ENCODE data around the gene ABHD17C.

ABHD17C gene

DNA sequence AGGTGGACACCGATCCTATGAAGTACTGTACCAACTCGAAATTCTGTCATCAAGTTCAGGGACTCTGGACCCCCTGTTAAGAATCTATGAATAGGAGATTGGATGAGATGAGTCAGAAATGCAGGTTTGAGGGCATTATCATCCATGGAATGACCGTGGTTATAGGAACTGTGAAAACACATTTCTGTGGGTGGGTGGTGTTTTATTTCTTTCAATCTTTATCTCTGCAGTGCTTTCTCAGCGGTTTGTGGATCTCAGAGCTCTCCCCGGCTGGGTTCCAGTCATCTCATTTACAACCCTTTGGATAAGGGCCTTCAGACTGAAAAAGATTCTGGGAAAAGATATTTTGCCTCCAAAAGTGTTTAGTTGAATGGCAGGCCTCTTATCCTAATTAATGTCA is 5.4 kb upstream of the ABHD17C start:
- DNase-seq (ENCODE audit: low spot score), result no peak

DNA sequence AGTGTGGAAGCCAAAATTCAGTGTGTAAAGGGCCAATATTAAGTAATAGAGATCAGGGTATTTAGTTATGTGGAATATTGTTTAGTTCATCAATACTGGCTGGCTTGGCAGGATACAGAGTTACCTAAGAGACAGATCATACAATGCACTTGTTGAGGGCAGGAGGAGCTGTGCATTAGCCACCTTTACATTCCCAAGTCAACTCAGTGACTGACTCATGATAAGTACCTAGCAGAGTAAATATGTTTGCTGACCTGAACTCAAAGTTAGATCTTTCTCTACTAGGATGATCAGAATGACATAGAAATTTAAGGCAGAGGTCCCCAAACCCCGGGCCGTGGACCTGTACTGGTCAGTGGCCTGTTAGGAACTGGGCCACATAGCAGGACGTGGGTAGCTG is 3.5 kb upstream of the ABHD17C start:
- DNase-seq (ENCODE audit: low spot score), result no peak

DNA sequence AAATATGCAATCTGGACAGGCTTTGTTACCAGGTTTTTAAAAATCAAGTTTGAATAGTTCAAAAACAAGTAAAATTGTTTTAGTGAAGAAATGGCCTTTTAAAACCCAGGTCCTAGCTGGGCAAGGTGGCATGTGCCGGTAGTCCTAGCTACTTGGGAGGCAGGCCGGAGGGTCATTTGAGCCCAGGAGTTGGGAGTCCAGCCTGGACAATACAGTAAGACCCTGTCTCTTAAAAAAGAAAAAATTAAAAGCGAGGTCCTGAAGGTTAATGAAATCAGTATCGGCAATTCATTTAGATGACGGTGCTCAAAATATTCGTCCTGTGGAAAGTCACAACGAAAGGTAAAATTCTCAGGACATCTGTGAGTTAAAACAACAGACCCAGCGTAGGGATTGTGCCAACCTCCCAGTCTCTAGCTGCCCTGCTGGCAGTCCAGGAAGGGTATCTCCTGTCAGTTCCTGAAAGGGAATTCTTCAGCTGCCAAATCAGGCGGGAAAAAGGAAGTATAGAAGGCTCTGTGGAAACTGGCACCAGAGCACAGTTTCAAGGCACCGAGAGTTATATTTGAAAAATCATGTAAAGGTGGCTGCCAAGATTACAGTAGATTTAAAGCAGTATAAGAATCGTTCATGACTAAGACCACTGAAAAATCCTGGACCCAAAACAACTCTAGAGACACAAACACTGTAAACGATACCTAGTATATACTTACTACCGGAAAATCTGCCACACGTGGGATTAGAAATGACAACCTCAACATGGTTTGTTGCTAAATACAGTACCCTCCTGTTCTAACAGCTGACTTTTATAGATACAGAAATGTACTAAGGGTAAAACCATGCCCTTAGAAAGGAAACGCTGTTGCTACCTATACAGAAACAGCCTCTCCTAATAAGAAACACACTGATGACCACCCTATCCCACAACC is 1.2 kb upstream of the ABHD17C start:
- no peak for DNase-seq (ENCODE audit: low spot score)

DNA sequence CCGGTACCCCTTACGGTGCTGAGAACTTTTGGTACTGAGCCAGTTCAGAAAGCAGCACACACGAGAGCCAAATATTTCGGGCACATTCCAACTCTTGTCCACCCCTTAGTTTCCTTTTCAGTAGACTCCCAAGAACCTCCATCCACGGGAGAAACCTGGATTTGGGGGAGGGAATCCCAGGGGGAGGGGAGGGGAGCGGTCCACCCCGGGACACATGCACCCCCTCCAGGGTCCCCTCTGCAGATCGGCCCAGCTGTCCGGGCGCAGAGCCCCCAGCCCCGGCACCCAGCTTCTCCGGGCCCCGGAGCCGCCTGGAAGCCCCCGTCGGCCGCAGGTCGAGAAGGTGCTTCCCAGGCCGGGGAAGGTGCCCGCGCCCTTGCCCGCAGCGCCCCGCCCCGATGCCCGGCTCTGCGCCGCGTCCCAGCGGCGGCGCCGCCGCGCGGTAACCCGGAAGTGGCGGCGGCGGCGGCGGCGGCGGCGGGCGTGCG is 455 bp upstream of the ABHD17C start:
- no peak for DNase-seq (ENCODE audit: low spot score)

DNA sequence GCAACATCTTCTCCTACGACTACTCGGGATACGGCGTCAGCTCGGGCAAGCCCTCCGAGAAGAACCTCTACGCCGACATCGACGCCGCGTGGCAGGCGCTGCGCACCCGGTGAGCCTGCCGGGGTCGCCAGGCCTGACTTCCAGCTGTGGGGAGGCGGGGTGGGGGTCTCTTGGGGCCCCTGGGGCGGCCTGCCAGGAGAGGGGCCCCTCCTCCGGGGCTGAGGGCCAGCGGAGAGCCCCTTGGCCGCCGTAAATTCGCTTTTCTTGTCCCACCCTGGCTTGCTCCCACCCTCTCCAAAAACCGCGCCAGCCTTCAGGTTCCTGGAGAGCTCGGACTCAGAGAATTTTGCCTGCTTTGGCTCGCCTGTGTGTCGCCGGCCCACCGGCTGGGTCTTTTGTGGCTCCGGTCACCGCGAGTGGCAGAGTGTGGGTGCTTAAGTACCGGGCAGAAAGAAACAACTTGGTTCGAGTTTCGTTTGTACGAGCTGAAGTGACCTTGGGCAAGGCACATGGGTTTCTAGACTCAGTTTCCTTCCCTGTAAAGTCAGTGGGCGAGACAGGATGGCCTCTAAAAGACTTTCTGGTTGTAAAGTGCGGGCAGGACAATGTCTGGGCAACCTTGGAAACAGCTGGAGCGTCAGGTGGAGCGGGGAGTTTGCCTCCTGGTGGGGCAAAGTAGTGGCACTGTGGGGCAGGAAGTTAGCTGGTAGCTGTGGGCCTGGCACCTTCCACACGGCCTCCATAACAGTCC is 976 bp downstream of the ABHD17C start:
- no peak for DNase-seq (ENCODE audit: low spot score)

DNA sequence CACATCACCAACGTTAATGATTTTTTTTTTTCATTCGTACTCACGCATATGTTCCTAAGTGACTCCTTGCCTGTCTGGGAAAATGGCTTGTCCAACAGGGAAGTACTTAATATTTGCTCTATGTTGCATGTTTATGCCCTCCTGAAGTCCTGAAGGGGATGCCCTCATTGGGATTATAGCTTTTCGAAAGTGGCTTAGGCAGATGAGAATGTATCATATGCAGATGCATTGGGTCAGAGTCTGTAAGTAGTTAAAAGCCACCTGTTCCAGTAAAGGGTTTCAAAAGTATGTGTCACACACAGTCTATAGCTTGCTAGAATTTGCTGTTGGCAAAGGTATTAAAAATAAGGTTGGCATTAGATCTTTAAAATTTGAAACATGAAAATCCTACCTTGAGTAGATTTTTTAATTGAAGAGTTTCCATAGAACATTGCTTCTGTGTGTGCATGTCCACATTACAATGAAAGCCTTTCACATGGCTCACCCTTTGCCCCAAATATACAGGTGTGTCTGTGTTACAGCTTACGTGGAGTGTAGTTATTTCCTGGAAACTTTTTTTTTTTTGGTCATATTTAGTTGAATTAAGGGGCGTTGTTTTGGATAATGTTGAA is 2.1 kb downstream of the ABHD17C start:
- no peak for DNase-seq (ENCODE audit: low spot score)

DNA sequence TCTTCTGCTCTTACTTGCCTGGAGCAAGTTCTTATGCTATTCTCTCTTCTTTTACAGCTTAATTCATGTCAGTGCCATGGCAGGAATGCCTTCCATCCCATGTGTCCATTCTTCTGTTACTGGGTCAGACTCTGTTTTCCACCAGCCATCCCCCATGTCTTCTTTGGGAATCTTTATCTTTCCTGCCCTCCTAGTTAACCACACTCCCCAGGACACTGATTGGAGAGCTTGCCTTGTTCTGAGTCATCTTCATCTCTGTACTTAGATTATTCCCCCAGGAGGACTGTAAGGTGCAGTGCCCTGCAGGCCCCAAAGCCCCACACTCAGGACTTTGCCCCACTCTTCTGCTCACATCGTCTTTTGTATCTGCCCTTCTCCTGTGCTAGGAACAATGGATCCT is 3.6 kb downstream of the ABHD17C start:
- no peak for DNase-seq (ENCODE audit: low spot score)

DNA sequence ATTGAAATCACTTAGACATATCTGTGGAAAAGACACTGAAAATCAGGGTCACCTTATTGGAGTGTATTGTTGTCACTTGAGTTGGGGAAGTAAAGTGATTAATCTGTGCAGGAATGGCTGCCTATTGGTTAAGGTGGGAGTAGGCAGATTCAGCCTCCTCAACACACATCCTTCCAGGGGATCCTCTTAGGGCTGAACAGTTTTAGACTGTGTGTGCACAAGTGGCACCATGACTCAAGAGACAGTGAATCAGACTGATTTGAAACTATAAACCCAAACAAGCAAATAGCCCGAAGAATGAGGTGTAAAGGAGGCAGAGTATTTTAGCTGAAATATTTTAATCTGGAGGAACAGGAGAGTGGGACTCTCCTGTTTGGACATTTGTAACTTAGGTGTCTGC is 4.9 kb downstream of the ABHD17C start:
- no peak for DNase-seq (ENCODE audit: low spot score)

DNA sequence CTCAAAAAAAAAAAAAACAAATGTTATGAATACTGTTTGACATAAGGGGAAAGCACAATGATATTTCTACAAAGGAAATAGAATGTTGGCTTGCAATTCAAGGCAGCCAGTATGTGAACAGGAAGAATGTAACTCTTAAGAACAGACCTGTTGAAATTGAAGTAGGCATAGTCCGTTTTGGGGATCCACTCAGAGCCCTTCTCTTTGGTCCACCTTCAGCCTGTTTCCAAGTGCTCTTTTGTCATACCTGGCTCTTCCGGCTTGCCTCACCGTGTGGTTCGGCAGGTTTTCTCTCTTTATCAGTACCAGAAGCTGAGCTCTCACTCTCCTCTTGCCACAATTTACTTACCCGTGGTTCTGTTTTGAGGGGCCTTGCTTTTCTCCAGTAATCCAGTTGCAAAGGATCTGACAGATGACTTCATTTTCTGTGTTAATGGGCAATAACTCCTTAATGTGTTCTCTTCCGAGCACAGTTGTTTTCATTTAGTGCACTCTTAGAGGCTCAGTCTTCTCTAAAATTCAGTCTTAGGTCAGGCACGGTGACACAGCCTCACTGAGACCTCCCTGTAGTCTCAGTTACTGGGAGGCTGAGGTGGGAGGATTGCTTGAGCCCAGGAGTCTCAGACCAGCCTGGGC is 6.7 kb downstream of the ABHD17C start:
- no peak for DNase-seq (ENCODE audit: low spot score)

DNA sequence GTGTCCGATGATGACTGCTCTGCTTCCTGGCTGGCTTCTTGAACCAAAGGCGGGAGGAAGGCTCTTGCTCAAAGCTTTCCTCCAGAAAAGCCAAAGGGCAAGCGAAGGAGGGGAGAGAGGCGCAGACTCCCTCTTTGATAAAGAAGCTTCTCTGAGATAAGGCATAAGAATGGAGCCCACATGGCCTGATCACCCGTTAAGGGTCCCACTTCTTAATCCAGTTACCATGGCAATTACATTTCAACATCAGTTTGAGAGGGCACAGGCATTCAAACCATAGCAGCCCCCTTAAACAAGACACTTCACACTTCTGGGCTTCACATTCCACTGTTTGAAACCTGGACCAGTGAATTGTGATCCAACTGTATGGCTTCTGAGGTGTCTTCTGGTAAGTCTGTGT is 8.0 kb downstream of the ABHD17C start:
- DNase-seq (ENCODE audit: low spot score), result no peak

DNA sequence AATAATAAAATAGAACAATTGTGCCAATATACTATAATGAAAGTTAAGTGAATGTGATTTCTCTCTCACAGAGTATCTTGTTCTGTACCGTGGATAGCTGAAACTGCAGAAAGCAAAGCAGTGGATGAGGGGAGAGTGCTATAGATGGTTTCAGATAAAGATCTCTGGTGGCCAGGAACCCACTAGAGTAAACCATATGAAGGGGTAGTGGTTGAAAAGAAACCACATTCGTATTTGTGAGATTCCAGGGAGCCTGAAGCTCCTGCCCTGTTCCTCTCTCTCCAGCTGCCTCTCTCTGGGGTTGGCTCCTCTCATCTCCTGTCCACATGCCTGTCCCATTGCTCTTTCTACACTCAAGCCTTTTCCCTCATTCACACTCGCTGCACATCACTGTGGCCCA is 8.9 kb downstream of the ABHD17C start:
- no peak for DNase-seq (ENCODE audit: low spot score)

DNA sequence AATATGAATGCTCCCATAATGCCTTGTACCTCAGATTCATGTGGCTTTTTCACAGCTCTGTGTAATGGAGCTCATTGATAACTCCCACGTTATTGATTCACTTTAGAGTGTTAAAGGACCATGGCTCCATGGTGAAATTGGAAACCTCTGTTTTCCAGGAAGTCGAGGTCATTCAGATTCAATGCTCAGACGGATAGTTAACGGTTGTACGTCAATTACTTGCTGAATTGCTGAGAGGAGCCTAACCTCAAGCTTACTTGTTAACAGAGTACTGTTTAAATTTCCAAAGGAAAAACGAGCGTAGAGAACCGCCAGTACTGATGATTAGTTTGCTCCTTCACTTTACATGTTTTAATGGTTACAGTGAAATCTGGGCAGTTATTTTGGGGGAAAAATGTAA is 11.1 kb downstream of the ABHD17C start:
- no peak for DNase-seq (ENCODE audit: low spot score)

DNA sequence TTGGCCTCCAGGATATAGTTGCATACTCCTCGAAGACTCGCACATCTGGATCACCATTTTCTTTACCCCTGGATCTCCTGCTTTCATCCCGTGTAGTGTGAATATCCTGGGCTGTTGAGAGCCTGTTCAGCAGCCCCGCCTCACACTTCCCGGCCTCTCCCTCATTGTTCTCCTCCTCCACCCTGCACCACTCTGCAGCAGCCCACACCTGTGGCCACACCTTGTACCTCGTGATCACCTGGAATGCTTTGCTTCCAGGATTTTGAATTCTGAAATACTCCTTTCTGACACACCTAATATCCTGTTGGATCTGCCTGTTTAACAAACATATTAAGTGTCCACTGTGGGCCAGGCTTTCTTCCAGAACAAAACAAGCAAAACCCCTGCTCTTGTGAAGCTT is 14.4 kb downstream of the ABHD17C start:
- no peak for DNase-seq (ENCODE audit: low spot score)

DNA sequence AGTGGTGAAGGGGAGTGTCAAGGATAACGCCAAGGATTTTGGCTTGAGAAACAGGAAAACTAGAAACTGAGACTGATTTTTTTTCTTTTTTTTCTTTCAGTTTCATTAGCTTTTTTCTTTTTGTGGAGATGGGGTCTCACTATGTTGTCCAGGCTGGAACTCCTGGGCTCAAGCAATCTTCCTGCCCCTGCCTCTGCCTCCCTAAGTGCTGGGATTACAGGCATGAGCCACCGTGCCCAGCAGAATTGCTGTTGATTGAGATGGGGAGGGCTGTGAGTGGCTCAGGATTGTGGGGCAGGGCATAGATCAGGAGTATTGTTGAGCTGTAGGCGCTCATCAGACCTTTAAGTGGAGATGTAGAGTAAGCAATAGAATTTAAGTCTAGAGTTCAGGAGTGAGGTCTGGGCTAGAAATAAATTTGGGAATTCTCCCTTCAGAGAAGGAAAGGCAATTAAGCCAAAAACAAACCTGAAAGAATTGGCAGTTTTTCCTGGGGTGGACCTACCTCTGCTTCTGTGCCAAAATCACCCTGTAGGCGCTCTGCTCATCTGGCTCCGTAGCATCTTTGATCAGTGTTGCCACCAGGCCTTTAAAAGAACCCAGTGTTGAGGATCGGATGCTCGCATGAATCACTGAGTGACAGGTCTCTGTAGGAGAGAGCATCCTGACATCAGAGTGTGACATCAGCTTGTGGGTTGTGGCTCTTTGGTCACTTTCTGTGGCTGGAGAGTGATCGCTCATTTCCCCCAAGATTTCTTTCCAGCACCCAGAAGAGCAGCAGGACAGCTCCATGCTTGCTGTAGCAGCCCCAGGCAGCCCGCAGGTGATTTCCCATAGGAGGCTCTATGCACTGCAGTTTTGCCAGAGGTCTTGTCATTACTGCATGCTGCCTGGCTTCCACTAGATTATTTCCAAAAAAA is 15.8 kb downstream of the ABHD17C start:
- DNase-seq (ENCODE audit: low spot score), result no peak

DNA sequence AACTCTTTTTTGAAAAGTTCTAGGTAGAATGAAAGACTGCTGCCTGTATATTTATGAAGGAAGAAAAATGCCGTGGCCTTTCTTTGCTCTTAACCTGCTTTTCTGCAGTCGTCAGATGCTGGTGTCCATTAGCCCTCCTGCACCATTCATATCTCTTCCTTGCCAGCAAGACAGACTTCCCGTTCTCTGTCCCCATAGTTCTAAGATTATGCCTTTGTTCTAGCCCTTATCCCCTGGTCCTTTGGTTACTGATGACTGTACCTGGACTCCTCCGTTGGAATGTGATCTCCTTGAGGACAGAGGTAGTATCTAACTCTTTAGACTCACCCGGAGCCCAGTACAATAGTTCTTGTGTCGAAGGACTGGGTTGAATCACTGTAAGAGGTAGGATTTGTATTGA is 16.8 kb downstream of the ABHD17C start:
- no peak for DNase-seq (ENCODE audit: low spot score)

DNA sequence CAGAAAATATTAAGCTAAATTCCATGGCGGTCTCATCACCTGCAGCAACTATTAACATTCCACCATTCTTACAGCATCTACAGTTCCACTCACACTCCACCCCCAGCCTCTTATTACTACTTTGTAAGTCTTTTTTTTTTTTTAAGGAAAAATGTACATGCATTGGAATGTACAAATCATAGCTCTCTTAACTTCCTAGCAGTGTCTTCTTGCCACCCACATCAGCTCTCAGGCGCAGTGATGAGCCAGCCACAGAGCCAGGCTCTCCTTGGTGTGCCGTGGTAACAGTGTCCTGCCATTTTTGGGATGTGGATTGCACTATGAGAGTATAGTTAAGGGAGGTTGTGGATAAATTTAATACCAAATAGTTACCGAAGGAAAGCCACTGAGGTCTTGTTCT is 17.8 kb downstream of the ABHD17C start:
- no peak for DNase-seq (ENCODE audit: low spot score)

DNA sequence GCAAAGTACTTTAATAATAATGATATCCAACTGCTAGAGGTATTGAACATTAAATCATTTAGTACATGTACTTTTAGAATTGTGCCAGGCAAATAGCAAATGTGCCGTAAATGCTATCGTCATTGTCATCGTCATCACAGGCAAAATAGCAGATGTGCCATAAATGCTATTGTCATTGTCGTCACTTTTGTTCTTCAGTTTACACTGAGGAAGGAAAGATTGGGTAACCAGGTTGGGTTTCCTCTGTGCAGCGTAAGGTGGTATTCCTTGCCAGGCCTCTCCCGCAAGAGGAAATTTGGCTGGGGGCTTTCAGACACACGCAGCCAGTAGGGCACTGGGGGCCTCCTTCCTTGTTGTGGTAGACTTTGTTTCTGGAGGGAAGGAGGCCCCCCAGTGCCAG is 26.4 kb downstream of the ABHD17C start:
- no peak for DNase-seq (ENCODE audit: low spot score)

DNA sequence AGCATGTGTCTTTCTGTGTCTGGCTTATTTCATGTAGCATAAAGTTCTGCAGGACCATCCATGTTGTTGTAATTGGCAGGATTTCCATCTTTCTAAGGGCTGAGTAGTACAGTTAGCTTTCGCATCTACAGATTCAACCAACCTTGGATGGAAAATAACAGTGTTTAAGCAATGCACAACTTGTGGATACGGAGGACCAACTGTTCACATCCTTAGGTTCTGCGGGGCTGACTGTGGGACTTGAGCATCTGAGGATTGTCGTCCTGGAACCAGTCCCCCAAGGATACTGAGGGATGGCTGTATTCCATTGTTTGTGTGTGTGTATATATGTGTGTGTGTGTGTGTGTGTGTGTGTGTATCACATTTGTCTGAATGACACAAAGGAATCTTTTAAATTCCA is 27.7 kb downstream of the ABHD17C start:
- DNase-seq (ENCODE audit: low spot score), result no peak

DNA sequence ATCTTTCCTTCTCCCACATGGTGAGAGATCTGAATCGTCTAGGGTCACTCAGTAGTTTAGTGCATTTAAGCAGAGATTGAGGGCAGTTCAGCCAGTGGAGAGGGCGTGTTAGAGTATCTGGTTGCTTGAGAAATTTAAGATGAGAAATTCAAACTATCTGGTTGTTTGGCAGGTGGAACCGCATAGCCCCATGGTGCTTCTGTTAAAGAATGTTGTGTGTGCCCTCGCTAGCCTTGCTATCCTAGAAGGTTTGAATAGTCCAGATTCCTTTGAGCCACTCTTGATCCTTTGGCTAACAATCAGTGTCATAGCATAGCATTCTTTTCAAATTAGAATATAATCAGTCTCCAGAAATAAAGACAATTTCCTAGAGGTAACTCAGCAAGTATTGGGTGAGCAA is 32.1 kb downstream of the ABHD17C start:
- no peak for DNase-seq (ENCODE audit: low spot score)

DNA sequence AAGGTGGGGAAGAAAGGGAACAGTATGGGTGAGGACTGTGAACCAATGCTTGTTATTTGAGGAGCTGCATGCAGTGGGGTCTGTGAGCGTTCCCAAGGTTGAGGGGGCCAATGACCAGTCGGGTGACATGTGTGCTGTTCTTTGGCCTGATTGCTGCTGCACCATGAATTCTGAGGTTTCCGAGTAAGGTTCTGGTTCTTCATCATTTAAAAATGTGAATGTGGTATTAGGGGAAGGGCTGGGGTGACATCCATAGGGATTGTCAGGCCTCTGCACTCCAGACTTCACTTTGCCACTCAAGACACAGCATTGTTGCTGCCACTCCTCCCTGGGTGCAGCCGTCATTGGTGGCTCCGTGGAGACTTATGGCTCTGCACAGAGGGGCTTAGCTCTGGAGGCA is 32.5 kb downstream of the ABHD17C start:
- no peak for DNase-seq (ENCODE audit: low spot score)

DNA sequence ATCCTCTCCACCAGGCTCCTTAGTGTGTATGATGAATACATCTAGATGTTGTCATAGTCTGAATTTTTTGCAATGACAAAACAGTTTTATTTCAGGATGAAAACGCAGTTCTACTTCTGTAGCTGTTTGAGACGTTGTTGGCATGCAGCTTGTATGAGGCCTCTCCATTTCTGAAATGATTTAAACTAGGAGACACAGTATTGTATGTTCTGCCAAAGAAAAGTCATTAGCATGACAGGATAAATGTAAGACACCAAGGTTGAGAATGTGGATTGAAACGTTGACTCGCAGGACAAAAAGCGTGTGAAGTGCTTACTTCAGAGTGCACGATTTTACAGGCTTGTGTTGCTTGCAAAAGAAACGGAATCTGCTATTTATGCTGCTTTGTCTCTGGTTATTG is 35.3 kb downstream of the ABHD17C start:
- no peak for DNase-seq (ENCODE audit: low spot score)
